ENCODE results near the gene MTOR. TPM values are rescaled to one million over a fixed set of nuclear protein-coding genes. Genes with fewer than 3 reads are reported as not detected.
"Not testable (repeated sequence)": the region's sequence is repeated elsewhere in the genome, so short reads cannot be mapped to it uniquely, and the experiment has no call there.

The MTOR gene
- total RNA-seq, 2 donors from 2014 or later, result 26.2 to 28.3 TPM

- 92 to 98% methylated on average over 3 of the region's 3 CpGs for WGBS, 2 donors
- no peaks in the 10 kb centered on the region for H3K9me3 ChIP-seq
- peaks cover 18% of the 10 kb centered on the region for H3K4me1 ChIP-seq
- peaks cover 7 to 22% of the 10 kb centered on the region in 2 donors for H3K36me3 ChIP-seq (replicated peaks in 1 of 2; ENCODE audit: insufficient read depth in 1 of 2, low read depth in 2 of 2)
- intact Hi-C loops (cut with DNase I), result no loop called here
- TF ChIP-seq CTCF (IDR thresholded peaks at IDR 0.05), result no peak
- TF ChIP-seq POLR2A (IDR thresholded peaks at IDR 0.05), result no peak
- H3K27me3 ChIP-seq, result no peaks in the 10 kb centered on the region
- ATAC-seq (no peak), DNase-seq (no peak)
- H3K4me3 ChIP-seq, result no peak overlapping the region
- H3K27ac ChIP-seq, result no peak overlapping the region
Observed at GRCh38 chr1:11064942-11065341, 197.4 kb downstream of the MTOR start.

- ATAC-seq; intact Hi-C loops (cut with DNase I); H3K4me3 ChIP-seq; H3K9me3 ChIP-seq; H3K27me3 ChIP-seq; H3K27ac ChIP-seq: not testable (repeated sequence)
- peak in 1 of 4 donors; percentile 6 for DNase-seq
- 89 to 93% methylated on average over 17 to 18 of the region's 18 CpGs for WGBS, 2 donors
- peaks cover 21% of the 10 kb centered on the region for H3K4me1 ChIP-seq
- H3K36me3 ChIP-seq (replicated peaks in 1 of 2; ENCODE audit: insufficient read depth in 1 of 2, low read depth in 2 of 2), result peaks cover 7 to 20% of the 10 kb centered on the region in 2 donors
Observed at GRCh38 chr1:11063937-11064537, 198.3 kb downstream of the MTOR start.

GRCh38 chr1:11062965-11063401 is 199.4 kb downstream of the MTOR start:
- ATAC-seq, result no peak
- peak in 1 of 4 donors; percentile 4 for DNase-seq
- peak overlapping the region in 1 of 4 donors; percentile 17 for H3K27ac ChIP-seq
- TF ChIP-seq CTCF (IDR thresholded peaks at IDR 0.05), result no peak
- no peak overlapping the region for H3K4me3 ChIP-seq
- no peaks in the 10 kb centered on the region for H3K27me3 ChIP-seq
- 67 to 75% methylated on average over 3 of the region's 3 CpGs for WGBS, 2 donors
- H3K9me3 ChIP-seq, result no peaks in the 10 kb centered on the region
- peaks cover 4 to 11% of the 10 kb centered on the region in 2 donors for H3K36me3 ChIP-seq (replicated peaks in 1 of 2; ENCODE audit: insufficient read depth in 1 of 2, low read depth in 2 of 2)
- H3K4me1 ChIP-seq, result peaks cover 31% of the 10 kb centered on the region
- intact Hi-C loops (cut with DNase I), result no loop called here

- TF ChIP-seq POLR2A (IDR thresholded peaks at IDR 0.05) (no peak), CTCF (IDR thresholded peaks at IDR 0.05) (no peak)
- H3K4me1 ChIP-seq, result peaks cover 41% of the 10 kb centered on the region
- 40 to 54% methylated on average over 3 to 5 of the region's 5 CpGs for WGBS, 2 donors
- DNase-seq, result peak in 1 of 4 donors; percentile 3
- H3K27ac ChIP-seq, result peak overlapping the region in 2 of 4 donors; percentile 76 to 78
- H3K27me3 ChIP-seq, result no peaks in the 10 kb centered on the region
- peaks cover 0 to 7% of the 10 kb centered on the region in 2 donors for H3K36me3 ChIP-seq (replicated peaks in 1 of 2; ENCODE audit: insufficient read depth in 1 of 2, low read depth in 2 of 2)
- ATAC-seq, result no peak
- intact Hi-C loops (cut with DNase I), result no loop called here
- H3K9me3 ChIP-seq, result no peaks in the 10 kb centered on the region
- no peak overlapping the region for H3K4me3 ChIP-seq
Observed at GRCh38 chr1:11061652-11062365, 200.5 kb downstream of the MTOR start.

- H3K4me3 ChIP-seq, result peak within 1 kb of the TSS; percentile 92 to 99
- 0% methylated on average over 14 to 66 of the region's 83 CpGs for WGBS, 2 donors
- no peaks in the 10 kb centered on the region for H3K27me3 ChIP-seq
- intact Hi-C loops (cut with DNase I), result no loop called here
- H3K4me1 ChIP-seq, result peaks cover 41% of the 10 kb centered on the region
- H3K36me3 ChIP-seq (replicated peaks in 1 of 2; ENCODE audit: insufficient read depth in 1 of 2, low read depth in 2 of 2), result peaks cover 0 to 11% of the 10 kb centered on the region in 2 donors
- peak in 4 of 7 experiments; percentile 47 to 91 (median 70) for TF ChIP-seq CTCF (IDR thresholded peaks at IDR 0.05)
- TF ChIP-seq POLR2A (IDR thresholded peaks at IDR 0.05), result peak; percentile 56 to 80 (median 74)
- ATAC-seq (peak; percentile 97), DNase-seq (peak; percentile 93 to 97 (median 94))
- H3K9me3 ChIP-seq, result no peaks in the 10 kb centered on the region
- peak within 1 kb of the TSS; percentile 46 to 78 (median 70) for H3K27ac ChIP-seq
Observed at GRCh38 chr1:11059968-11060830, 202.2 kb downstream of the MTOR start, which contains the start of gene SRM. TSS of gene SRM (minus strand) at chr1:11060018. CDS start at chr1:11059943, 75 bp downstream.
